ENCODE measurements around the gene FSD2.

Gene FSD2

DNA sequence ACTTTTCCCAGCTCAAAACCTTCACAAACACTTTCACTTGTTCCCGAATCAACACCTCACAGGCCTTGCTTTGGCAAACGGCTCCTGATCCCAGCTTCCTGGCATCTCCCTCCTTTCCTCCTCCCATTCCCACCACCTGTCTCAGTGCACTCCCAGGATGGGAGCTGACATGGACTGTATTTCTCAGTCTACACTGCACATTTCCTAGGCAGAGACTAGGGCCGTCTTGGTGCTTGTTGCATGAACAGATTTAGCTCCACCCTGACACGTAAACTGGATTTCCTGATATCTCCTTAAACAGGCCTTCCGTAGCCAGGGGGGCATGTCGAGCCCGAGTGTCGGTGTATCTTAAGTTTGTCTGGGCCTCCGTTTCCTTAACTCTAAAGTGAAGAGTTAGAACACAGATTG is 2.8 kb upstream of the FSD2 start:
- DNase-seq (ENCODE audit: extremely low spot score): no peak
- no peak for TF ChIP-seq CTCF (IDR thresholded peaks at IDR 0.05; ENCODE audit: control extremely low read depth, extremely low read depth, low read depth, missing control alignments)
- ChIA-PET POLR2A (no interaction called here), CTCF (interaction anchor here (1.0 to 2.1 kb wide), 3 partner anchors 9 to 278 kb away, joined by 3 to 4 read pairs (median 4); no protein-coding TSS in a partner anchor)

DNA sequence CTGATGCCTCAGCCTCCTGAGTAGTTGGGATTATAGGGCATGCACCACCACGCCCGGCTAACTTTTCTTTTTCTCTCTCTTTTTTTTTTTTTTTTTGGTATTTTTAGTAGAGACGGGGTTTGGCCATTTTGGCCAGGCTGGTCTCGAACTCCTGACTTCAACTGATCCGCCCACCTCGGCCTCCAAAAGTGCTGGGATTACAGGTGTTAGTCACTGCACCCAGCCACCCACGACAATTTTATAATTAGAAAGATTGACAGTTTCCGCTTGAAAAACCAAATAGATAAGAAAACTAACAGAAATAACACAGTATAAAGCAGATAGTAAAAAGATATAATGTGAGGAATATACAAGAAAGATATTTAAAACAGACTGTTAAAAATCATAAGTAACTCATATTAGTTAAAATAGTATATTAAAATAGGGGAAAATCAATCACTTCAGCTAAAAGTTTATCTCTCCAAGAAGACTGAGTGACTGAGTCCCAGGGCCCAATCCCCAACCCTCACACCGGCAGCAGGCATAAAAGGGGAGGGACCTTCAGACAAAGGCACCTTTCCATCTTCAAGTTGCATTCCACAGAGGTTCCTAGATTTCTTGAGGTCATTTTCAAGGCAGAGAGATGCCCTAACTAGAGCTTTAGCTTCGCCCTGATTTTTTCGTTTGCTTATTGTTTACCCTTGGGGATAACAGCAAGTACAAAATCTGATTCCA is 2.2 kb upstream of the FSD2 start:
- ChIA-PET POLR2A (no interaction called here), CTCF (interaction anchor here (1.0 to 1.4 kb wide), 2 partner anchors 40 to 277 kb away, joined by 3 to 4 read pairs; no protein-coding TSS in a partner anchor)
- TF ChIP-seq CTCF (IDR thresholded peaks at IDR 0.05; ENCODE audit: control extremely low read depth, extremely low read depth, low read depth, missing control alignments): no peak
- no peak for DNase-seq (ENCODE audit: extremely low spot score)

- DNase-seq (ENCODE audit: extremely low spot score): no peak
- TF ChIP-seq CTCF (IDR thresholded peaks at IDR 0.05; ENCODE audit: control extremely low read depth, extremely low read depth, low read depth, missing control alignments): no peak
- ChIA-PET POLR2A (no interaction called here), CTCF (interaction anchor here (1.2 to 1.4 kb wide), 2 partner anchors 139 to 197 kb away, joined by 3 read pairs; no protein-coding TSS in a partner anchor)
Measured at GRCh38 chr15:82804575-82804949, 1.3 kb downstream of the FSD2 start.

- CTCF ChIA-PET: interaction anchor here (1.0 to 1.5 kb wide), 7 partner anchors 11 to 273 kb away, joined by 3 read pairs; no protein-coding TSS in a partner anchor
- DNase-seq (ENCODE audit: extremely low spot score): no peak
- no peak for TF ChIP-seq CTCF (IDR thresholded peaks at IDR 0.05; ENCODE audit: control extremely low read depth, extremely low read depth, low read depth, missing control alignments)
- POLR2A ChIA-PET: no interaction called here
Measured at GRCh38 chr15:82803793-82804574, 1.9 kb downstream of the FSD2 start.

DNA sequence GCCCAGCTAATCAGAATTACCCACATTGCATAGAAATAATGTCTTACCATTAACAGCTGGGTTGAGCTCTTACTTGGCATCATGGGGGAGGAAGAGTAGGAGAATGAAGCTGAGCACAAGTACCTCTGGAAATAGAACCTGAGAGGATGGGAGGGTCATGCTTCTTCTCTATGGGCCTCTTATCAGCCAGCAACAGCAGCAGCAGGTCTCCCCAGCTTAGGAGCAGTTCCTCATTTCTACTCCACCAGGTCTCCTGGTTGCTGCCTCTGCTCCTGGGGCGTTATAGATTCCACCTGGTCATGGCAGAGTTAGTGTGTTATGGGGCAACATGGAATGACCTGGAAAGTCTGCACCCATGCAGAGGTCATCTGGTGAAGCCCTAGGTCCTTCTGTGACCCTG is 3.4 kb downstream of the FSD2 start:
- CTCF ChIA-PET: no interaction called here

More for the DNA sequence above, 3.4 kb downstream of the FSD2 start:
- TF ChIP-seq CTCF (IDR thresholded peaks at IDR 0.05; ENCODE audit: control extremely low read depth, extremely low read depth, low read depth, missing control alignments): no peak
- POLR2A ChIA-PET: no interaction called here
- no peak for DNase-seq (ENCODE audit: extremely low spot score)

Data from GM10248 (cell line).